CD4-positive, alpha-beta T cell treated with Interleukin-17A for 1 hour (primary cell): Measurements from ENCODE around the gene ADSL.
"Not testable (repeated sequence)": the region's sequence is repeated elsewhere in the genome, so short reads cannot be mapped to it uniquely, and the experiment has no call there.

Experiments
- DNase-seq: peaks from one replicate; pipeline ENCODE4 v3.0.0-alpha.2; 2020

Gene ADSL

GRCh38 chr22:40346185-40347118, at the start of gene ADSL:
Gene ADSL (plus strand): TSS chr22:40346500. CDS start chr22:40346559, 59 bp downstream.
- DNase-seq = peak; percentile 85

GRCh38 chr22:40300316-40300715, 46.0 kb upstream of the ADSL start:
- no peak for DNase-seq

- no peak for DNase-seq
Observed at GRCh38 chr22:40300884-40301672, 45.2 kb upstream of the ADSL start.

- DNase-seq = no peak
Observed at GRCh38 chr22:40302149-40302548, 44.2 kb upstream of the ADSL start.

GRCh38 chr22:40305625-40306024, 40.7 kb upstream of the ADSL start:
- no peak for DNase-seq

GRCh38 chr22:40308999-40309573, 37.2 kb upstream of the ADSL start:
- no peak for DNase-seq

GRCh38 chr22:40309631-40310030, 36.7 kb upstream of the ADSL start:
- DNase-seq = no peak

GRCh38 chr22:40310081-40310767, 36.1 kb upstream of the ADSL start:
- DNase-seq = no peak

GRCh38 chr22:40310768-40311120, 35.6 kb upstream of the ADSL start:
- DNase-seq = no peak

- not testable (repeated sequence) for DNase-seq
Observed at GRCh38 chr22:40311646-40312045, 34.7 kb upstream of the ADSL start.

GRCh38 chr22:40312050-40312449, 34.2 kb upstream of the ADSL start:
- no peak for DNase-seq

GRCh38 chr22:40313007-40313406, 33.3 kb upstream of the ADSL start:
- DNase-seq = no peak

GRCh38 chr22:40314041-40314440, 32.3 kb upstream of the ADSL start:
- no peak for DNase-seq

- DNase-seq = no peak
Observed at GRCh38 chr22:40320687-40321086, 25.6 kb upstream of the ADSL start.

- no peak for DNase-seq
Observed at GRCh38 chr22:40322021-40322420, 24.3 kb upstream of the ADSL start.

- DNase-seq = no peak
Observed at GRCh38 chr22:40322818-40323447, 23.4 kb upstream of the ADSL start.

- DNase-seq = peak; percentile 54
Observed at GRCh38 chr22:40323681-40324171, 22.6 kb upstream of the ADSL start.

- DNase-seq = peak; percentile 78
Observed at GRCh38 chr22:40324468-40325305, 21.6 kb upstream of the ADSL start.

GRCh38 chr22:40325315-40325714, 21.0 kb upstream of the ADSL start:
- peak; percentile 50 for DNase-seq

GRCh38 chr22:40326905-40327735, 19.2 kb upstream of the ADSL start:
- DNase-seq = peak; percentile 49
